Sigmoid colon (tissue), 7 donors: ENCODE data around the gene TOPBP1. TPM values are rescaled to one million over a fixed set of nuclear protein-coding genes. Genes with fewer than 3 reads are reported as not detected.

ENCODE experiments used
- DNase-seq: peaks from one replicate; pipeline ENCODE4 v3.0.0-alpha.2; 2019
- H3K27ac ChIP-seq, 4 donors: fragments of 200-600 bp; sonication (generic); one replicate each; pipeline ENCODE4 v1.5.1; 2016 to 2019; ENCODE audit warnings: mild to moderate bottlenecking in 1 of 4
- H3K27me3 ChIP-seq, 3 donors: fragments of 200-600 bp; sonication (generic); one replicate each; pipeline ENCODE4 v1.5.1; 2019; ENCODE audit warnings: mild to moderate bottlenecking in 1 of 3
- H3K36me3 ChIP-seq, 4 donors: fragments of 200-600 bp; sonication (generic); one replicate each; pipeline ENCODE4 v1.5.1; 2016 to 2019
- H3K4me1 ChIP-seq, 4 donors: fragments of 200-600 bp; sonication (generic); one replicate each; pipeline ENCODE4 v1.5.1; 2017 to 2019
- H3K4me3 ChIP-seq, 4 donors: fragments of 200-600 bp; sonication (generic); one replicate each; pipeline ENCODE4 v1.5.1; 2017 to 2019; ENCODE audit warnings: mild to moderate bottlenecking in 2 of 4, moderate library complexity in 1 of 4
- H3K9me3 ChIP-seq, 4 donors: fragments of 200-600 bp in 3 of 4; sonication (generic) in 3 of 4; one replicate each; pipeline versions ENCODE4 v1.5.1 to v1.6.1; 2013 to 2019
- CTCF ChIP-seq, 4 experiments: fragments of 450-650 bp in 3 of 4; fragments of 200-600 bp in 1 of 4; IDR thresholded peaks; one replicate each; pipeline ENCODE4 v1.5.1; 2016 to 2019; ENCODE audit warnings: antibody characterized with exemption in 4 of 4, mild to moderate bottlenecking in 3 of 4, moderate library complexity in 2 of 4
- EP300 ChIP-seq, 4 donors: sonication (generic); formaldehyde crosslinking; IDR thresholded peaks; one replicate each; pipeline ENCODE4 v1.6.1; 2017; ENCODE audit warnings: antibody characterized with exemption in 4 of 4
- POLR2A ChIP-seq, 2 donors: fragments of 450-650 bp; IDR thresholded peaks; one replicate each; pipeline ENCODE4 v1.6.1; 2016; ENCODE audit warnings: antibody characterized with exemption in 2 of 2, mild to moderate bottlenecking in 2 of 2, moderate library complexity in 2 of 2
- POLR2AphosphoS5 ChIP-seq, 4 donors: sonication (generic); formaldehyde crosslinking; IDR thresholded peaks; one replicate each; pipeline ENCODE4 v1.6.1; 2017; ENCODE audit warnings: antibody characterized with exemption in 4 of 4
- WGBS, 2 donors: extraction: QIAGEN DNeasy Blood & Tissue Kit; methylation state at CpG; one replicate each; pipeline ENCODE4 v1.1.7; 2013; 5-methylcytosine and 5-hydroxymethylcytosine counted together
- intact Hi-C: fragments of 100-400 bp; cut with DNase I; formaldehyde crosslinking; loops from one replicate; pipeline ENCODE4 v1.15.1; 2023
- polyA plus RNA-seq, 3 donors: library from polyadenylated mRNA; stranded (reverse); fragments of 200-250 nt; gene quantifications; one replicate each; pipeline ENCODE4 v1.2.3, GENCODE V29; 2013
- total RNA-seq, 4 donors: library from RNA; depleted of rRNA; stranded (reverse); fragments of >200 nt; gene quantifications; one replicate each; pipeline ENCODE4 v1.1.0, GENCODE V29; 2016
- donor health status: healthy with polysubstance abuse.
- donor health status: Bipolar disorder and iron deficiency.
- donor health status: healthy.

The TOPBP1 gene
- total and polyA plus RNA-seq, 7 donors: 4.8 to 30.2 (median 15.9) TPM

GRCh38 chr3:133674290-133674919, 12.7 kb upstream of the TOPBP1 start:
- DNase-seq: no peak
- Histone ChIP-seq H3K27ac (no peak overlapping the region), H3K9me3 (no peaks in the 10 kb centered on the region), H3K27me3 (peaks cover 10 to 44% (median 20%) of the 10 kb centered on the region in 3 donors), H3K4me1 (peaks cover 0 to 8% (median 3%) of the 10 kb centered on the region in 4 donors), H3K4me3 (no peak overlapping the region), H3K36me3 (no peaks in the 10 kb centered on the region)
- TF ChIP-seq EP300 (IDR thresholded peaks at IDR 0.05): no peak
- no peak for TF ChIP-seq POLR2AphosphoS5 (IDR thresholded peaks at IDR 0.05)
- no peak for TF ChIP-seq CTCF (IDR thresholded peaks at IDR 0.05)
- TF ChIP-seq POLR2A (IDR thresholded peaks at IDR 0.05): no peak
- WGBS, 2 donors: 8 to 43% methylated on average over 47 of the region's 47 CpGs
- intact Hi-C loops: no loop called here

DNA sequence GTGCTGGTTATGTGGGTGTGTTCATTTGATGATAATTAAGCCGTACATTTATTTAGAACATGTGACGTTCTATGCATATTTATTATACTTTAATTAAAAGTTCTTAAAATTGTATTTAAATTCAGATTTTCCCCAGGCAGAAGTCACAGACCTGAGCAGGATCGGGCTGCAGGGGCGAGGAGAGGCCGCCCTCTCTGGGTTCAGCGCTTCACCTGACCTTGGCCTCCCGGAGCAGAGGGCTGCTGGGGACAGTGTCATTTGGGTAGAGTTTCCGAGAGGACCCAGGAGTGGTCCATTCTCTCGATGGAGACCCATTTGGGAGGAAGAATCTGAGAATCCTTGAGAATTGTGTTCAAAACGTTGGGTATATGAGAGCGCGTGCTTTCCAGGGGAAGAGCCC, 12.0 kb upstream of the TOPBP1 start:
- H3K4me3 ChIP-seq: no peak overlapping the region
- no peak overlapping the region for H3K27ac ChIP-seq
- TF ChIP-seq CTCF (IDR thresholded peaks at IDR 0.05) (no peak), EP300 (IDR thresholded peaks at IDR 0.05) (no peak), POLR2A (IDR thresholded peaks at IDR 0.05) (no peak), POLR2AphosphoS5 (IDR thresholded peaks at IDR 0.05) (no peak)
- H3K4me1 ChIP-seq: peaks cover 0 to 8% (median 3%) of the 10 kb centered on the region in 4 donors
- H3K27me3 ChIP-seq: peaks cover 10 to 44% (median 20%) of the 10 kb centered on the region in 3 donors
- intact Hi-C loops: no loop called here
- no peak for DNase-seq
- H3K9me3 ChIP-seq: no peaks in the 10 kb centered on the region
- WGBS, 2 donors: 58 to 70% methylated on average over 12 of the region's 12 CpGs
- H3K36me3 ChIP-seq: no peaks in the 10 kb centered on the region

- peaks cover 10 to 44% (median 20%) of the 10 kb centered on the region in 3 donors for H3K27me3 ChIP-seq
- no peaks in the 10 kb centered on the region for H3K36me3 ChIP-seq
- DNase-seq: no peak
- no peak overlapping the region for H3K4me3 ChIP-seq
- intact Hi-C loops: no loop called here
- TF ChIP-seq POLR2A (IDR thresholded peaks at IDR 0.05) (no peak), CTCF (IDR thresholded peaks at IDR 0.05) (no peak)
- peaks cover 0 to 8% (median 3%) of the 10 kb centered on the region in 4 donors for H3K4me1 ChIP-seq
- 85 to 91% methylated on average over 2 of the region's 2 CpGs for WGBS, 2 donors
- no peaks in the 10 kb centered on the region for H3K9me3 ChIP-seq
- no peak overlapping the region for H3K27ac ChIP-seq
These were observed 10.7 kb upstream of the TOPBP1 start for GRCh38 chr3:133672461-133672860.

GRCh38 chr3:133670525-133670995, 8.8 kb upstream of the TOPBP1 start:
- no peak for DNase-seq
- intact Hi-C loops: no loop called here
- H3K27ac ChIP-seq: no peak overlapping the region
- H3K36me3 ChIP-seq: no peaks in the 10 kb centered on the region
- H3K9me3 ChIP-seq: no peaks in the 10 kb centered on the region
- TF ChIP-seq POLR2AphosphoS5 (IDR thresholded peaks at IDR 0.05) (no peak), CTCF (IDR thresholded peaks at IDR 0.05) (no peak), POLR2A (IDR thresholded peaks at IDR 0.05) (no peak), EP300 (IDR thresholded peaks at IDR 0.05) (no peak)
- H3K4me3 ChIP-seq: no peak overlapping the region
- H3K27me3 ChIP-seq: peaks cover 10 to 33% (median 14%) of the 10 kb centered on the region in 3 donors
- 75 to 82% methylated on average over 3 of the region's 3 CpGs for WGBS, 2 donors
- peaks cover 0 to 8% (median 3%) of the 10 kb centered on the region in 4 donors for H3K4me1 ChIP-seq
